Erythroblast (primary cell): Measurements from ENCODE around the gene PDE1C.

ENCODE experiments used
- DNase-seq, 2 experiments: peaks; one replicate each; lab custom pipeline; 2025; lab: John Stamatoyannopoulos, UW
- GATA1 ChIP-seq: IDR thresholded peaks from 2 replicates; pipeline ENCODE4 v1.6.1; 2011; ENCODE audit warnings: low read depth, mild to moderate bottlenecking, control low read depth, low read length, moderate library complexity
- POLR2A ChIP-seq: IDR thresholded peaks from 2 replicates; pipeline ENCODE4 v1.6.1; 2011; ENCODE audit warnings: mild to moderate bottlenecking, low read length

PDE1C gene

GRCh38 chr7:32044739-32045138, 25.5 kb downstream of the PDE1C start:
- no peak for TF ChIP-seq GATA1
- TF ChIP-seq POLR2A: no peak

GRCh38 chr7:32043688-32044087, 26.5 kb downstream of the PDE1C start:
- no peak for DNase-seq
- TF ChIP-seq POLR2A (no peak), GATA1 (no peak)

More at GRCh38 chr7:32044739-32045138, 25.5 kb downstream of the PDE1C start:
- no peak for DNase-seq

GRCh38 chr7:32042900-32043299, 27.3 kb downstream of the PDE1C start:
- TF ChIP-seq GATA1 (no peak), POLR2A (no peak)
- no peak for DNase-seq

- TF ChIP-seq POLR2A (no peak), GATA1 (no peak)
- DNase-seq: no peak
Measured at GRCh38 chr7:32039000-32039756, 31.0 kb downstream of the PDE1C start.

GRCh38 chr7:32037650-32038198, 32.5 kb downstream of the PDE1C start:
- DNase-seq: no peak

GRCh38 chr7:32036557-32036956, 33.6 kb downstream of the PDE1C start:
- DNase-seq: no peak
- TF ChIP-seq GATA1: no peak
- TF ChIP-seq POLR2A: no peak

More at GRCh38 chr7:32037650-32038198, 32.5 kb downstream of the PDE1C start:
- TF ChIP-seq GATA1 (no peak), POLR2A (no peak)

- TF ChIP-seq GATA1 (no peak), POLR2A (no peak)
- no peak for DNase-seq
Measured at GRCh38 chr7:32034052-32034451, 36.2 kb downstream of the PDE1C start.

- DNase-seq: no peak
- no peak for TF ChIP-seq GATA1
- no peak for TF ChIP-seq POLR2A
Measured at GRCh38 chr7:32033006-32033405, 37.2 kb downstream of the PDE1C start.

GRCh38 chr7:32032211-32032610, 38.0 kb downstream of the PDE1C start:
- no peak for DNase-seq
- TF ChIP-seq POLR2A (no peak), GATA1 (no peak)

GRCh38 chr7:32030904-32031692, 39.1 kb downstream of the PDE1C start:
- TF ChIP-seq GATA1: no peak
- no peak for TF ChIP-seq POLR2A
- no peak for DNase-seq

- no peak for TF ChIP-seq GATA1
- TF ChIP-seq POLR2A: no peak
Measured at GRCh38 chr7:32026083-32026425, 44.2 kb downstream of the PDE1C start.

GRCh38 chr7:32025381-32026082, 44.7 kb downstream of the PDE1C start:
- no peak for DNase-seq
- no peak for TF ChIP-seq GATA1
- no peak for TF ChIP-seq POLR2A

More at GRCh38 chr7:32026083-32026425, 44.2 kb downstream of the PDE1C start:
- no peak for DNase-seq

- no peak for DNase-seq
- no peak for TF ChIP-seq POLR2A
Measured at GRCh38 chr7:32023376-32023775, 46.8 kb downstream of the PDE1C start.

- no peak for DNase-seq
- TF ChIP-seq GATA1 (no peak), POLR2A (no peak)
Measured at GRCh38 chr7:32022966-32023365, 47.2 kb downstream of the PDE1C start.
